Hindlimb muscle (tissue), 1 donor: ENCODE results near the gene UCK1. TPM values are rescaled to one million over a fixed set of nuclear protein-coding genes. Genes with fewer than 3 reads are reported as not detected.
A peak's percentile ranks its signal among the peaks of the same experiment; 100 is the strongest.
"Not testable (repeated sequence)": the region's sequence is repeated elsewhere in the genome, so short reads cannot be mapped to it uniquely, and the experiment has no call there.

ENCODE experiments used
- DNase-seq: peaks from one replicate; pipeline ENCODE4 v3.0.0-alpha.2; 2013
- polyA plus RNA-seq: library from polyadenylated mRNA; unstranded; fragments of 120-200 nt; gene quantifications from one replicate; pipeline ENCODE4 v1.2.1, GENCODE V29; 2013; ENCODE audit not compliant: insufficient read length

UCK1 gene
- polyA plus RNA-seq, 1 donor, result 27.1 TPM

- DNase-seq, result no peak
Observed at GRCh38 chr9:131523451-131524435, 7.3 kb downstream of the UCK1 start.

GRCh38 chr9:131523086-131523388, 8.0 kb downstream of the UCK1 start:
- no peak for DNase-seq

- no peak for DNase-seq
Observed at GRCh38 chr9:131522257-131523085, 8.6 kb downstream of the UCK1 start.

- no peak for DNase-seq
Observed at GRCh38 chr9:131521822-131522221, 9.2 kb downstream of the UCK1 start.

DNA sequence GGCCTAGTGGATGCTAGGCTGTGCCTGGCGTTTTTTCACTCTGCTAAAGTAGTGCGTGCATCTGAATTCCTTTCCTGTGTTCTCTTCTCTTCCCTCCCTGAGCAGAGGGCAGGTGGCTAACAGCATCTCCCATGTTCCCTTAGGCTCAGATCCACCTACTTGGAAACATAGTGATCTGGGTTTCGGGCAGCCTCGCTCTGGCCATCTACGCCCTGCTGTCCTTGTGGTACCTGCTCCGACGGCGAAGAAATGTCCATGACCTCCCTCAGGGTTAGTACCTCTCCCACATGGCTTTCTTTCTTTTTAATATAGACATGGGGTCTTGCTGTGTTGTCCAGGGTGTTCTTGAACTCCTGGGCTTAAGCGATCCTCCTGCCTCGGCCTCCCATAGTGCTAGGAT, 9.9 kb downstream of the UCK1 start:
- no peak for DNase-seq

DNA sequence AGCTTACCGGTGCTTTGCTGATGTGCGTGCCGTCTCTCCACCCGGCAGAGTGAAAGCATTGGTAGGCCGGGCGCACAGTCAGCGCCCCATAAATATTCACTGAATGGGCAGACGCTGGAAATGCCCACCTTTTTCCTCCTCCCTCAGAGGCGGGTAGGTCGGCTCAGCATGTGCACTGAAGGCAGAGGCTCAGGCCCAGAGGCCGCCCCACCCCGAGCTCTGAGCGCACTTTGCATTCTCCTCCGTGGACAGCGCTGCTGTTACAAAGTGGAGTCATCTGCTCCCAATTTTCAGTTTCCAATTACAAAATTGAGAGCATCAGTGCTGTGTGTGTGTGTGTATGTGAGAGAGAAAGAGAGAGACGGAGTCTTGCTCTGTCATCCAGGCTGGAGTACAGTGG, 10.6 kb downstream of the UCK1 start:
- DNase-seq, result no peak

DNA sequence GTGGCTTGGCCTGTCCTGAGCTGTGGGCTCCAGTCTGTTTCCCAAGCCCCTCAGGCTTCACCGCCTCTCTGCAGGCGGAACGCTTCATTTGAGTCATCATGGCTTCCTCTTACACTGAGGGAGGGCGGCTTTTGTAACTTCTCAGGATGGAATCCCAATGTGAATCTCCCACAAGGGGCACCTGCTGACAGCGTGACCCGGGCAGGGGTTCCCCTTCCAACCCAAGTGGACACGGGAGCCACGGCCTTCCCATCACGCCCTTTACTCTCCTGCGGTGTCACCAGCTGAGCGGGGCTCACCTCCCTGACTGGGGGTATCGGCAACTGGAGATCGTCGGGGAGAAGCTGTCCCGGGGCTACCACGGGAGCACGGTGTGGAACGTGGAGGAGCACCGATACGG, 12.5 kb downstream of the UCK1 start:
- no peak for DNase-seq

- no peak for DNase-seq
Observed at GRCh38 chr9:131517761-131518190, 13.3 kb downstream of the UCK1 start.

DNA sequence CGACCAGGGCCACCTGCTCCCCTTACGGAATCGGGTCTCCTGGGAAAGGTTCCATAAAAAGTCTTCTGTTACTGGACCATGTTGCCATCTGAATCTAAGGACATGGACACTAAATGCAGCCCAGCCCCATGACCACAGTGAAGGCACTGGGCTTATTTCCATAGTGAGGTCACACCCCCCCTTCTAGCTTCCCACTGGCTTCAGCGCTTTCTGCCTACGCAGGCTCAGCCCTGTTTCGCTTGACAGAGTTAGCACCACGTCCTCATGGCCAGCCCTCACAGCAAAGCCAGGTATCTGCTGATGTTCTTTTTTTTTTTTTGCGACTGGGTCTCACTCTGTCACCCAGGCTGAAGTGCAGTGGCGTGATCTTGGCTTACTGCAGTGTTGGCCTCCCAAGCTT, 14.1 kb downstream of the UCK1 start:
- DNase-seq, result no peak

DNA sequence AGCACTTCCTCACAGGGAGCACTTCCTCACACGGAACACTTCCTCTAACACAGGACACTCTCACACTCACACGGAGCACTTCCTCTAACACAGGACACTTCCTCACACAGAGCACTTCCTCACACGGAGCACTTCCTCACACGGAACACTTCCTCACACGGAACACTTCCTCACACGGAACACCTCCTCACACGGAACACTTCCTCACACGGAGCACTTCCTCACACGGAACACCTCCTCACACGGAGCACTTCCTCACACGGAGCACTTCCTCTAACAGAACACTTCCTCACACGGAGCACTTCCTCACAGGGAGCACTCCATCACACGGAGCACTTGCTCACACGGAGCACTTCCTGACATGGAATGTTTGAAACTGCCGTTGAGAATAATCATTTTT, 15.0 kb downstream of the UCK1 start:
- no peak for DNase-seq

- not testable (repeated sequence) for DNase-seq
Observed at GRCh38 chr9:131515559-131516031, 15.5 kb downstream of the UCK1 start.

DNA sequence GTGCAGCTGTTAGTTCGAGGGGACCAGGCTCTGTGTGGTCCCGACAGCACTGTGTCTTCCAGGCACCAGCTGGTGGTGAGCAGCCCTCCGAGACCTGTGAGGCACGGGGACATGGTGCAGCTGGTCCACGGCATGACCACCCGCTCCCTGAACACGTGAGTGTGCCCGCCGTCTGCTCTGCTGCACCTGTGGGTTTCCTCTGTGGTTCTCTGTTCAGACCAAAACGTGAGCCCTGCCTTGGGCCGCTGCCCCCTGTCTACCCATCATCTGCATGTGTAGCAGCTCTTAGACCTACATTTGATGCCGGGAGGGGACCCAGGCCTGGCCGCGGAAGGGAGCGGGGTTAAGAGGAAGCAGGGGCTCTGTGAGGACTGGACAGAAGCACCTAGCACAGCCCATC, 17.9 kb downstream of the UCK1 start:
- DNase-seq, result no peak

GRCh38 chr9:131511880-131512279, 19.2 kb downstream of the UCK1 start:
- DNase-seq, result no peak

DNA sequence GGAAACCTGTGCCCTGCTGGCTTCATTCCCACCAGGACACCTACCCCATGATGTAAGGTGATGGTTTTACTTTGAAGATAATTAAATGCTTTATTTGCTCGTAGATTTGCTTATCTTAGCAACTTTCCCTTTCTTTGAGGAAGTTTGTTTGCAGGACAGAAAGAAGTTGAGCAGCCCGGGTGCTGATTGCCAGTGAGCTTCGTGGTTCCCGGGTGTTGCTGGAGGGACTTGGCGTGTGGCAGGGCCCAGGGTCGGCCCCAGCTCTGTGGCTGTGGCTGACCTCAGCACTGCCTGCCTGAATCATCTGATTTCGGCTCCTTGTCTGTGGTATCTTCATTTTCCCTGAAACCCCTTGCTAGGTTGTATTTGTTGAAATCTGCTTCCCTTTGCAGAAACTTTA, 19.6 kb downstream of the UCK1 start:
- no peak for DNase-seq

DNA sequence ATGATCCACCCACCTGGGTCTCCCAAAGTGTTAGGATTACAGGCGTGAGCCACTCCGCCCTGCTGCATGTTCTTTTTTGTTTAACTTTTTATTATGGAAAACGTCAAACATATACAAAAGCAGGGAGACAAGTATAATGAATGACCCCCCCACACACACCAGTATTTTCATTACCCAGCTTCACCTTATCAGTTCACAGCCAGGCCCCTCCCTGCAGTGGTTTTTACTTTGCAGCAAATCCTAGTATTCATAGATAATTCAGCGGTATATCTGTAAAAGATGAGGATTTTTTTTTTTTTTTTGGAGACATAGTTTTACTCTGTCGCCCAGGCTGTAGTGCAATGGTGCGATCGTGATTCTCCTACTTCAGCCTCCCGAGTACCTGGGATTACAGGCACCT, 26.1 kb downstream of the UCK1 start:
- no peak for DNase-seq

GRCh38 chr9:131503626-131504465, 27.2 kb downstream of the UCK1 start:
- no peak for DNase-seq

DNA sequence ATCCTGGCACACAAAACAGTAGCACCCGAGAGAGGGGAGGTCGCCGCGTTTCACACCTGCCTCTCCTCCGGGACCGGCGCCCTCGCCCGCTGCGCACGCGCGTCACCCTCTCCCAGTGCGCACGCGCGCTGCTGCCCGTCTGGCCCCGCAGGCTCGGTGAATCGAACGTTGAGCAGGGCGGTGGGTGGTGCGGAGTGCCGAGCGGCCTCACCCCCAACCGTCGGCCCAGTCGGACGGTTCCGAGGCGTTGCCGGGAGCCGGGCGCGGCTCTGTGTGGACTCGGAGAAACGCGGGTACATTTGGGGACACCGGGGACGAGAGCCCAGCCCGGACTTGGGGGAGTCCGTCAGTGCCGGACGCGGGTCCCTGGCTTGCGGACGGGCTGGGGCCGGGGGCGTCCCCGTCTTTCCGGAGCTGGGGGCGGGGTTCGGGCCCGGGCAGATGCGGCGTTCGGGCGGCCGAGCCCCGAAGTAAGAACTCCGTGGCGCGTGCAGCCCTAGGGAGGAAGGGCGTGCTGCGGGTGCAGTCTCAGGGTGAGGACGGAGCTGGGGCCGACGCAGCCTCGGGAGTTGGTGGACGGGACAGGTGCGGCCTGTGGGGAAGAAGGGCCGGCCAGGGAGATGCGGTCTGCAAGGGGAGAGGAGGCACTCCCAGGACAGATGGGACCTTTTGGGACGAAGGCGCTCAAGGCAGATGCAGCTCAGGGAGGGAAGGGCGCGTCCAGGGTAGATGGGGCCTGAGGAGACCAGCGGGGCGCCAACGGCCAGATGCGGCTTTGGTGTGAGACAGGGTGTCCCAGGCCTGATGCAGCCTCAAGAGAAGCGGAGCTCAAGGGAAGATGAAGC, 28.1 kb downstream of the UCK1 start, which contains the start of gene POMT1:
Gene POMT1 (plus strand): TSS at position 138 of the 845 bp plus-strand sequence. CDS start 1,301 bp downstream, outside the sequence.
- DNase-seq, result peak; percentile 89

DNA sequence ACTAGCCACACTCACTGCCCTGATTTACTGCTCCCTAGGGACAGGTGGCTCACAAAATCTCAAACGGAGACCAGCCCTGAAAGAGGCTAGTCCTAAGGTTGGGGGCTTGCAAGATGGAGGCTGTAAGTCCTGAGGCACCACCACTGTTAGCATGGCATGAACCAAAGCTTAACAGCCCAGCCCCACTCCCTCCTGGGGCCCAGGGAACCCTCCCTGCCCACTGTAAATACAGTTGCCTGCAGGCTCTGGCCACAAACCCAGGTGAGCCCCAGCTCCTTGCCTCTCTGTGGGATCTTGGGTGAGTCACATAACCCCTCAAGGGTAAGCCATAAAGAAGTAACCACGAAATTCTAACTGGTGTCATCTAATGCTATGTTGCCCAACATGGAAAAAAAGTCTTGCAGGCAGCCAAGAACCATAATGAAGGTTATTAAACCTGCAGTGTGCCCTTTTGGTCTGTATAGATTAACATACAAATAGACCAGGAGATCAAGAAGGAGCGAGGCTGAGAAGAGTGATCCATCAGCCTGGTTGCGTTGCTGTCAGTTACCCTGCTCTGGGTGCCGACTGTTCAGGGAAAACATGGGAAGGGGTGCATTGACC, 30.0 kb downstream of the UCK1 start:
- DNase-seq, result no peak

DNA sequence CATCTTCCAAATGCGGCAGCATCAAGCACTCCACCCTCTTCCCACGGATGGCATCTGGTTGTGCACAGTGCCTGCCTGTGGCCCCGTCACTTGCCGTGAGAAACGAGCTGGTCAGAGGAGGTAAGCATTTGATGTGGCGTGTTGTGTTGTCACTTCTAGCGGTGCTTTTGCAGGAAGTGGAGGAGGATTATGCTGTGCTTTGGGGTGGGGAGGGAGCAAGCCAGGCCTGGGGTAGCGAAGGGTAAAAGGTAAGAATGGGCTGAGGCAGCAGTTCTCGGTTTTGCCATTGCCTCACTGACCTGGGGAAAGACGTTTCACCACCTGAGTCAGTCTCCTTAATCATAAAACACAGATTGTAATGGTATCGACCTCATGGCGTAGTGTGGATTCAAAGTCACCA, 30.7 kb downstream of the UCK1 start:
- DNase-seq, result no peak

DNA sequence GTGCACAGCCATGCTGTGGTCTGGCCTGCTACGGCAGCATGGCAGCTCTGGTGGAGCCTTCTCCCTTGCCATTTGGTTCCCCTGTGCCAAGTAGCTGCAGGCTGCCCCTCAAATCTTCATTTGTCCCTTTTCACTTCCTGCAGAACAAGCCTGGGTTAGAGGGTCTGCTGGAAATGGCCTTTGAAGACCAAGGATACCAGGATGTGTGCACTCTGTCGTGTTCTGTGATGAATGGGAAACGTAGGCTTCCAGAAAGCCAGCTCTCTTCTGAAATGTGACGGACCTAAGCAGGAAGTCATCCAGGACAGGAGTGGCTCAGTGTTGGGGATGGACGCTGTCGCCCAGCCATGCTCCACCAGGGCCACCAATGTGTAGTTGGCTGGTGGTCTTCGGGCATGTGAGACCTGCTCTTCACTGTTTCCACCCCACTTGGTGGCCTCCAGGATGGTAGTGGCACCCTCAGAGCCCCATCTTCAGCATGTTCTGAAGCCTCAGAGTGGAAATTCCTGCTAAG, 31.8 kb downstream of the UCK1 start:
- DNase-seq, result no peak
